DMS114 treated with DMSO at 0.1 percent for 48 hours (cell line): Measurements from ENCODE around the gene SLC25A25.
A peak's percentile ranks its signal among the peaks of the same experiment; 100 is the strongest.
"Not testable (repeated sequence)": the region's sequence is repeated elsewhere in the genome, so short reads cannot be mapped to it uniquely, and the experiment has no call there.

Experiments used
- DNase-seq: peaks from one replicate; lab custom pipeline; 2025; ENCODE audit not compliant: unreplicated experiment; lab: John Stamatoyannopoulos, UW

SLC25A25 gene

DNA sequence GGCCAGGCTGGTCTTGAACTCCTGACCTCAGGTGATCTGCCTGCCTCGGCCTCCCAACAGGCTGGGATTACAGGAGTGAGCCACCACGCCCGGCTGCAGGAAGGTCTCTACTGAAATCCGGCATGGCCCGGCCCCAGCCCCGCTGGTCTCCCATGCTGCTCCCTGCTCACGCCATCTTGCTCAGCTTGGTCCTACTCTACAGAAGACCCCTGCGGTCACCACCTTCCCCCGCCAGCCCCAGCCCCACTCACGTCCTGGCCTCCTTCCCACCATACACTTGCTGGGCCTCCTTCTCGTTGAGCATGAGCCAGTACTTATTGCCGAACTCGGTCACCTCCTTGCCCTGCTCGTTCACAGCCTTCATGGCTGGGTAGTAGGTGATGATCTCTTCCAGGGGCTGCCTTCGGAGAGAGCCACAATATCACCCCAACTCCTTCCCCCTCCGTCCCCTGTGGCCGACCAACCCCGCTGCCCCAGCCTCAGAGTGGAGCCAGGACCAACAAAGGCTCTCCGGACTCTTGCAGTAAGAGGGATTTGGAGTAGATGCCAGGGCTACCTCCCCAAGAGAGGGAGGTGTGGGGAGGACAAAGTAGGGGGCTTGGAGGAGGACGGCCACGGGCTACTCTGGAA is 55.5 kb downstream of the SLC25A25 start:
- no peak for DNase-seq

- DNase-seq: no peak
Observed at GRCh38 chr9:128124451-128124850, 56.4 kb downstream of the SLC25A25 start.

DNA sequence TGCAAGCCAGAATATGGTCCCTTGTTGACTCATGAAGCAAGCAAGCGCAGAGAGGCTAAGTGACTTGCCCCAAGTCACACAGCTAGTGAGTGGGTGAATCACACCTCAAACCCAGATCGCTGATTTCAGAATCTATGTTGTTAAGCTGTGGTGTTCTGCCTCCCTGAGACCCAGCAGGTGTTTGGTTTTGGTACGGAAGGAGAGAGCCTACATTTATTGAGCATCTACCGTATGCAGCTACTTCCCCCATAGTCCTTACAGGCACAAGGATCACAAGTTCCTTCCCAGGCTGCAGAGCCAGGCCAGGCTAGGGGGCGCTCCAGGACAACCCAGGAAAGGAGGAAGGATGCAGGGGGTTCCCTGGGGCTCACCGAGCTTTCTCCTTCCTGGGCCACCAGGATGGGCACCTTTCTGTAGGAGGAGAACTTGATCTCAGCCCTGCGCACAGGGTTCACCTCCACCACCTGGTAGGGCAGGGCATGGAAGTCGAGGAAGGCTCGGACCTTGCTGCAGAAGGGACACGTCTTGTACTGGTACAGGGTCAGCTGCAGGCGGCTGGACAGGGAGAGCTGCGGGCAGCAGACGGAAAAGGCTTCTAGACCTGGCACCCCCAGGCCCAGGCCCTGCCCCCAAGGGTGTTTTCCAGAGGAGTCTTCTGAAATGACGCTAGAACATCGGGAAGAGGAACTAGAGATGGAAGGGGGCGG is 57.0 kb downstream of the SLC25A25 start:
- DNase-seq: peak; percentile 33

- DNase-seq: no peak
Observed at GRCh38 chr9:128125580-128126354, 57.7 kb downstream of the SLC25A25 start.

DNA sequence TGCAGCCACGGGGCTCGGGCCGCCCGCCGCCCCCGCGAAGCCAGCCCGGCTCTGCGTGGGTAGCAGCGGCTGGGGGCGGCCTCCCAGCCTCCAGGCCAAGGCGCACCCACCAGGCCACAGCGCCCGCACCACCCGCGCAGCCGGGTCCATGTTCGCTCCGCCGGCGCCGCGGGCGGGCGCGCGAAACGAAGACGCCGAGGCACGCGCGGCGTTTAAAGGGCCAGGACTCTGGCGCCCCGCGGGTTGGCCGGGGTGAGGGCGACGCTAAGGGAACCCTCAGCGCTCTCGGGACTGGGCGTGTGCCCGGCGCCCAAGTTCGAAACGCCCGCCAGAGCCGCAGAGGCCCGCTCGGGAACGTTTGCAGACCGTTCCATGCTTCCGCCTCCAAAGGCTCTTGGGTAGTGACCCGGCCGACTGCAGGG is 59.5 kb downstream of the SLC25A25 start, which contains the start of gene PTGES2:
Gene PTGES2, minus strand, starts transcription at position 162 of the 422 bp plus-strand sequence. Its CDS starts 12 bp downstream, at position 150.
- peak; percentile 14 for DNase-seq

GRCh38 chr9:128127990-128128835 is 60.2 kb downstream of the SLC25A25 start:
- peak; percentile 64 for DNase-seq

DNA sequence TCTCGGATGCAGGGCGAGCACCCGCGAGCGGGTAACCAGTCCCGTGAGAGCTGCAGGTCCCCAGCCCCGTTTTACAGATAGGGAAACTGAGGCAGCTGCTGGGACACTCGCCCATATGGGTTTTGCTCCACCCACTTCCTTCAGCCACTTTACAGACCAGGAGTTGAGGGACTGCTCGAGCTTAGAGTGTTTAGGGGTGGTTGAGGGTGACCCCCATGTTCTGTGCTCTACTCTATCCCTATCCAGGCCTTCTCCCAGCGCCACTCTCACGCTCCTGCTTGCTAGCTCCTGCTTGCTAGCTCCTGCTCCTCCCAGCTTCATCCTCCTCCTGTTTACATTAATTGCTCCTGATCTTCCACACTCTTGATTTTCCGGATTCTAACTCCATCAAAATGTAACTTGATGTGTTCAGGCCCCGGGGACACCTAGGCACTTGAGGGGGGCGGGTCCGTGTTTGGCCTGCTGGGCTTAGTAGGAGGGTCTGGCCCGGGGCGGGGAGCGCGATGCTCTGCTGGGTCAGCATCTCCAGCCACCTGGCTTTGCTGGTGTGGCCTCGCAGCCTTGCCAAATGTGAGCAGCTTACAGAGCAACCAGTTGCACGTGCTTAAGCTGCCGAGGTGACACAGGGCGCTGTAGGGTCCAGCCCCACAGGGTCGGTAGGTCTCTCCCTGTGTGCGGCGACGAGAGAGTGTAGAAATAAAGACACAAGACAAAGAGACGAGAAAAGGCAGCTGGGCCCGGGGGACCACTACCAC is 61.0 kb downstream of the SLC25A25 start:
- no peak for DNase-seq

- not testable (repeated sequence) for DNase-seq
Observed at GRCh38 chr9:128129976-128130590, 62.1 kb downstream of the SLC25A25 start.

DNA sequence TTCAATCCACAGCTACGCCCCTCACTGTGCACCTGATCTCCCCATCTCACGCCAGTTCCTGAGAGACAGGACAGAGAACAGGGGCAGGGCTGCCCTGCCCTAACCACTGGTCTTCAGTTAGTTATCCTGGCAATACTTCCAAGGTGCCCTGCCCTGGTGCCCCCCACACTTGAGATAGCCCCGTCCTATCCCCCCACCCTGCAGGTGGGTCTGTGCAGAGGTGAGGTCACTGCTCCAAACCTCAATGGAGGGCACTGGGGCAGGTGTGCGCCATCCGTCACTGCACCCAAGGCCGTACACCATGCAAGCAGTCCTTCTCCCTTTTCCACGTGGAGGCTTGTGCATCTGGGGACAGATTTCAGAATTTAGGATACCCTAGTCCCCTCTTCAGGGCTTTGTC is 62.6 kb downstream of the SLC25A25 start:
- not testable (repeated sequence) for DNase-seq

DNA sequence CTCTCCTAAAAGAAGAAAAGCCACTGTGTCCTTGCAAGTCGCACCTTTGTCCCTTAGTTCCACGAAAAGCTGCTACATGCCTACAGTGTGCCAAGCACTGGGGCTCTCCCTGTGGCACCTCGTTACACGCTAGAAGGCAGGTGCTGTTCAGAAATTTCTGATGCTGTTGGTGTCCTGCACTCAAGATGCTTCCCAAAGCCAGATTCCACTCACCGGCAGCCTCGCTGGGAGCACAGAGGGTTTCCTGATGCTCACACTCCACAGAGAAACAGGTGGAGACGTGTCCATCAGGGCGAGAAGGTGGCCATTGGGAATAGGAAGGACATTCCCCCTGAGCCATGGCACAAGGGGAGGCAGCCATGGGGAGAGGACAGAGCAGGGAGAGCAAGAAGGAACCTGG is 63.3 kb downstream of the SLC25A25 start:
- not testable (repeated sequence) for DNase-seq

DNA sequence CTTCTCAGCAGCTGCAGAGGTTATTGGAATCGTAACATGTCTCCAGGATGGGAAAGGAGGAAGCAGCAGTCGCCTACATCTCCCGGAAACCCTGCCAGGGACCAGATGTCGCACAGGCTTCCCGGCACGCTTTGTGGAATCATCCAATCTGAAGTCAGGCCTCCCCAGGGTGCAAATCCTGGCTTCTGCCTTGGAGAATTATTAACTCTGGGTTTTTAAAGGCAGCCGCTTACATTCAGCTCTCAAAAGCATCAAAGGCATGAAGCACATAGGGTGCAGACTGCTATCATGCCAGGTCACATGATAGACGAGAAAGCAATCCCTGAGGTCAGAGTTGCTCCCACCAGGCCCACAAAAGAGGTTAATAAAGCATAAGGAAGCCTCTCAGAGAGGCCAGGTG is 64.1 kb downstream of the SLC25A25 start:
- not testable (repeated sequence) for DNase-seq

GRCh38 chr9:128135561-128135960 is 67.5 kb downstream of the SLC25A25 start:
- not testable (repeated sequence) for DNase-seq

GRCh38 chr9:128136816-128137793 is 69.1 kb downstream of the SLC25A25 start:
- DNase-seq: no peak

DNA sequence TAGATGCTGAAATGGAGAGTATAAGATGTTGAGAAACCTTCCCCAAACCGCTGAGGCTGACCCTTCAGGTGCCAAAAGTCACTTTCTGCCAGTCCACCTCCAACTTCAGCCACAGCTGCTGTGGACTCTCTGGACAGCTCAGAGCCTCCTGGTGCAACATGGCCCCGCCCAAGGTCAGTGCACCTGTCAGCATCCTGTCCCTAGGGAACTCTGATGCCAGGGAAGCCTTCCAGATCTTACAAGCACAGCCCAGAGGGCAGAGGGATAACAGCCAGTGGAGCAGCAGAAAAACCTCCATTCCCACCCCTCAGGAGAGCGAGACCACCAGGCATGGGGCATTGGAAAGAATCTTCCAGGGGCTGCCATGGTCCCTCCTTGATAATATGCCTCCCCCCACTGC is 70.0 kb downstream of the SLC25A25 start:
- DNase-seq: no peak

GRCh38 chr9:128139621-128140020 is 71.6 kb downstream of the SLC25A25 start:
- DNase-seq: no peak

DNA sequence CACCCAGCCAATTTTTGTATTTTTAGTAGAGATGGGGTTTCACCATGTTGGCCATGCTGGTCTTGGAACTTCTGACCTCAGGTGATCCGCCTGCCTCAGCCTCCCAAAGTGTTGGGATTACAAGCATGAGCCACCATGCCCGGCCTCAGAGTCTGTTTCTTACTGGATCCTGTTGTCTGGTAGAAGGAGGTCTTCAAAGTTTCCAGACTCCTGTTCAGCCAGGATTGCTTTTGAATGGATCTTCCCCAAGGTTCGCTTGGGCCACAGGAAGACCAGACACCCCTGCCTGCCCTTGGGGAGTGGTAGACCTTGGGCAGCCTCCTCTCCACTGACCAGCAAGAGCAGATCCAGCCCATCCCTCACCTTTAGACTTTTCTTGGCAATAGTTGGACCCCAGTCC is 73.6 kb downstream of the SLC25A25 start:
- DNase-seq: no peak

DNA sequence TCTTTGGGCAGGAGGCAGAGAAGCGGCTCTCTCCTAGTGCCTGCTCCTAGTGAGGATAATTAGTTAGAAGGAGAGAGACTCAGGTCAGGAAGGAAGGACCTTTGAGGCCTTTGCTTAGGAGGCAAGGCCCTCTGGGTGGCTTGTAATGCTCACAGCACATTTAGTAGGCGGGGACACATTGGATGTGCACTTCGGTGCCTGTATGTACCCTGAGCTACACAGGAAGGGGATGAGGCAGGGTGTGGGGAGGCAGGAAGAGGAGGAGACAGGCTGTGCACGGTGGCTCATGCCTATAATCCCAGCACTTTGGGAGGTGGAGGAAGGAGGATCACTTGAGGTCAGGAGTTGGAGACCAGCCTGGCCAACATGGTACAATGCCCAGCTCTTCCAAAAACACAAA is 74.0 kb downstream of the SLC25A25 start:
- DNase-seq: no peak

DNA sequence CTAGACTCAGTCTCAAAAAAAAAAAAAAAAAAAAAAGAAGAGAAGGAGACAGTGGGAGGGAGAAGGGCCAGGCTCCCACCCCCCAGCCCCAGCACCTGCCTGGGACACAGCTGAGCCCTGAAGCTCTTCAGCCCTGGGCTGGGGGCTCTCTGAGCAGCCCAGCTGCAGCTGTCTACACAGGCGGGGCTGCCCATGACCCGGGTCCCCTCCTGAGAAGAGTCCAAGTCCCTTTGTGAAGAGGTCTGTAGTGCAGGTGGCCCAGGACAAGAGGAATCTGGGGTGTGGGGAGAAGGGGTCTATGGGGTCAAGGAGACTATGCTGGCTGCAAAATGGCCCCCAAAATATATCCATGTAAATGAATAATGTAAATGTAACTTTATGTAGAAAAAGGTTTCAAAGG is 74.6 kb downstream of the SLC25A25 start:
- DNase-seq: no peak
